Ishikawa (cell line): ENCODE data around the gene SMCHD1.

Source experiments
- EGR1 ChIP-seq: IDR thresholded peaks from 2 replicates; pipeline ENCODE4 v1.6.1; 2012
- FOXM1 ChIP-seq: IDR thresholded peaks from 2 replicates; pipeline ENCODE4 v1.6.1; 2012; ENCODE audit warnings: low read depth, borderline replicate concordance
- RAD21 ChIP-seq: IDR thresholded peaks from 2 replicates; pipeline ENCODE4 v1.6.1; 2012; ENCODE audit warnings: low read depth
- TCF12 ChIP-seq: IDR thresholded peaks from 2 replicates; pipeline ENCODE4 v1.6.1; 2012; ENCODE audit warnings: low read depth
- TEAD4 ChIP-seq: IDR thresholded peaks from 2 replicates; pipeline ENCODE4 v1.6.1; 2012
- YY1 ChIP-seq: IDR thresholded peaks from 2 replicates; pipeline ENCODE4 v1.6.1; 2012; ENCODE audit warnings: low read depth
- ZBTB7A ChIP-seq: IDR thresholded peaks from 2 replicates; pipeline ENCODE4 v1.6.1; 2012; ENCODE audit warnings: low read depth
- TF ChIP-seq, protein P1 (sequence below): IDR thresholded peaks from 2 replicates; pipeline ENCODE4 v1.6.1; 2012
- TF ChIP-seq, protein P2 (sequence below): IDR thresholded peaks from 2 replicates; pipeline ENCODE4 v1.6.1; 2012

DNA sequence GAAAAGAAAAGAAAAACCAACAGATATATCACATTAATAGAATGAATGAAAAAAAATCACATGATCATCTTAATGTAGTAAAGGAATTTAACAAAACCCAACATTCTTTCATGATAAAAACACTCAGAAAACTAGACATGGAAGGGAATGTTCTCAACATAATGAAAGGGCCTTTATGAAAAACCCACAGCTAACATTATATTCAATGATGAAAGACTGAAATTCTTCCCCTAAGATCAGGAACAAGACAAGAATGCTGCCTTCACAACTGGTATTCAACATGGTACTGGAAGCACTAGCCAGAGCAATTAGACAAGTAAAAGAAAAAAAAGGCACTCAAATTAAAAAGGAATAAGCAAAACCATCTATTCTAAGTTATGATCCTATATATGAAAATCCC is 162.8 kb downstream of the SMCHD1 start:
- TF ChIP-seq YY1, result no peak
- no peak for TF ChIP-seq FOXM1
- no peak for TF ChIP-seq TCF12
- TF ChIP-seq, protein P1, sequence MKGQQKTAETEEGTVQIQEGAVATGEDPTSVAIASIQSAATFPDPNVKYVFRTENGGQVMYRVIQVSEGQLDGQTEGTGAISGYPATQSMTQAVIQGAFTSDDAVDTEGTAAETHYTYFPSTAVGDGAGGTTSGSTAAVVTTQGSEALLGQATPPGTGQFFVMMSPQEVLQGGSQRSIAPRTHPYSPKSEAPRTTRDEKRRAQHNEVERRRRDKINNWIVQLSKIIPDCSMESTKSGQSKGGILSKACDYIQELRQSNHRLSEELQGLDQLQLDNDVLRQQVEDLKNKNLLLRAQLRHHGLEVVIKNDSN, result no peak
- no peak for TF ChIP-seq ZBTB7A
- TF ChIP-seq, protein P2, sequence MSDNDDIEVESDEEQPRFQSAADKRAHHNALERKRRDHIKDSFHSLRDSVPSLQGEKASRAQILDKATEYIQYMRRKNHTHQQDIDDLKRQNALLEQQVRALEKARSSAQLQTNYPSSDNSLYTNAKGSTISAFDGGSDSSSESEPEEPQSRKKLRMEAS, result no peak
- TF ChIP-seq TEAD4, result no peak
- TF ChIP-seq RAD21, result no peak
- no peak for TF ChIP-seq EGR1
